HG02623 (cell line): ENCODE data around the gene BMP2.

Source experiments
- ATAC-seq: cut with Tn5 transposase; IDR thresholded peaks from one replicate; pipeline ENCODE4 v1.9.1; 2021; ENCODE audit warnings: moderate library complexity; ENCODE audit not compliant: unreplicated experiment

The BMP2 gene

GRCh38 chr20:6767126-6767535, 355 bp upstream of the BMP2 start:
- no peak for ATAC-seq

GRCh38 chr20:6768228-6769140, 998 bp downstream of the BMP2 start:
- ATAC-seq: no peak

- ATAC-seq: no peak
Observed at GRCh38 chr20:6769903-6770785, 2.7 kb downstream of the BMP2 start.

- ATAC-seq: no peak
Observed at GRCh38 chr20:6770786-6771100, 3.3 kb downstream of the BMP2 start.

- ATAC-seq: no peak
Observed at GRCh38 chr20:6780433-6781190, 13.1 kb downstream of the BMP2 start.

GRCh38 chr20:6783752-6784151, 16.3 kb downstream of the BMP2 start:
- no peak for ATAC-seq

GRCh38 chr20:6784210-6784631, 16.7 kb downstream of the BMP2 start:
- no peak for ATAC-seq

GRCh38 chr20:6784767-6785166, 17.3 kb downstream of the BMP2 start:
- no peak for ATAC-seq

GRCh38 chr20:6786548-6786947, 19.1 kb downstream of the BMP2 start:
- ATAC-seq: no peak

GRCh38 chr20:6792789-6793188, 25.3 kb downstream of the BMP2 start:
- ATAC-seq: no peak

GRCh38 chr20:6802227-6802626, 34.7 kb downstream of the BMP2 start:
- ATAC-seq: no peak

GRCh38 chr20:6806275-6806674, 38.8 kb downstream of the BMP2 start:
- no peak for ATAC-seq

GRCh38 chr20:6811262-6812035, 44.0 kb downstream of the BMP2 start:
- no peak for ATAC-seq

GRCh38 chr20:6812530-6812929, 45.0 kb downstream of the BMP2 start:
- ATAC-seq: no peak

- no peak for ATAC-seq
Observed at GRCh38 chr20:6814945-6815344, 47.5 kb downstream of the BMP2 start.

GRCh38 chr20:6818033-6818808, 50.7 kb downstream of the BMP2 start:
- ATAC-seq: no peak

GRCh38 chr20:6819599-6819998, 52.1 kb downstream of the BMP2 start:
- no peak for ATAC-seq

GRCh38 chr20:6824401-6824800, 56.9 kb downstream of the BMP2 start:
- no peak for ATAC-seq

- ATAC-seq: no peak
Observed at GRCh38 chr20:6827472-6827871, 60.0 kb downstream of the BMP2 start.
